ENCODE data around the gene GPR27.

Gene GPR27

GRCh38 chr3:71754610-71755253, 1.1 kb downstream of the GPR27 start:
- DNase-seq (ENCODE audit: insufficient read length, low spot score) (no peak), FAIRE-seq (no peak)

GRCh38 chr3:71758091-71758490, 4.4 kb downstream of the GPR27 start:
- TF ChIP-seq CTCF (IDR thresholded peaks at IDR 0.05; ENCODE audit: insufficient read depth, missing control alignments) = no peak
- DNase-seq (ENCODE audit: insufficient read length, low spot score) = no peak
- no peak for FAIRE-seq

More at GRCh38 chr3:71754610-71755253, 1.1 kb downstream of the GPR27 start:
- TF ChIP-seq CTCF (IDR thresholded peaks at IDR 0.05; ENCODE audit: insufficient read depth, missing control alignments) = no peak

GRCh38 chr3:71759401-71759800, 5.7 kb downstream of the GPR27 start:
- no peak for FAIRE-seq
- TF ChIP-seq CTCF (IDR thresholded peaks at IDR 0.05; ENCODE audit: insufficient read depth, missing control alignments) = no peak
- DNase-seq (ENCODE audit: insufficient read length, low spot score) = no peak

GRCh38 chr3:71760140-71760539, 6.5 kb downstream of the GPR27 start:
- FAIRE-seq = no peak
- no peak for TF ChIP-seq CTCF (IDR thresholded peaks at IDR 0.05; ENCODE audit: insufficient read depth, missing control alignments)
- no peak for DNase-seq (ENCODE audit: insufficient read length, low spot score)

GRCh38 chr3:71763426-71763825, 9.8 kb downstream of the GPR27 start:
- DNase-seq (ENCODE audit: insufficient read length, low spot score) (no peak), FAIRE-seq (peak; percentile 46)
- TF ChIP-seq CTCF (IDR thresholded peaks at IDR 0.05; ENCODE audit: insufficient read depth, missing control alignments) = no peak

- FAIRE-seq (no peak), DNase-seq (ENCODE audit: insufficient read length, low spot score) (no peak)
- no peak for TF ChIP-seq CTCF (IDR thresholded peaks at IDR 0.05; ENCODE audit: insufficient read depth, missing control alignments)
These were observed 17.5 kb downstream of the GPR27 start for GRCh38 chr3:71771126-71771525.

GRCh38 chr3:71771884-71772283, 18.2 kb downstream of the GPR27 start:
- FAIRE-seq = no peak
- TF ChIP-seq CTCF (IDR thresholded peaks at IDR 0.05; ENCODE audit: insufficient read depth, missing control alignments) = no peak
- no peak for DNase-seq (ENCODE audit: insufficient read length, low spot score)
